Thymus (tissue), 11 donors: Measurements from ENCODE around the gene SNCAIP. TPM values are rescaled to one million over a fixed set of nuclear protein-coding genes. Genes with fewer than 3 reads are reported as not detected.

Source experiments
- DNase-seq, 9 donors: peaks; one replicate each; pipeline ENCODE4 v3.0.0-alpha.2; 2013; ENCODE audit warnings: low spot score in 9 of 9, low read depth in 6 of 9, missing footprints in 1 of 9
- H3K27ac ChIP-seq, 2 donors: one replicate each; pipeline ENCODE4 v1.5.1; 2013; ENCODE audit warnings: control low read depth in 1 of 2, low read depth in 1 of 2, low read length in 1 of 2, mild to moderate bottlenecking in 1 of 2, moderate library complexity in 1 of 2
- H3K27me3 ChIP-seq, 2 donors: one replicate each; pipeline ENCODE4 v1.5.1; 2013; ENCODE audit warnings: low read length in 1 of 2; ENCODE audit not compliant: control insufficient read depth in 2 of 2, insufficient read depth in 1 of 2
- H3K36me3 ChIP-seq, 2 donors: one replicate each; pipeline ENCODE4 v1.5.1; 2013; ENCODE audit warnings: low read length in 1 of 2, mild to moderate bottlenecking in 1 of 2, moderate library complexity in 1 of 2; ENCODE audit not compliant: control insufficient read depth in 2 of 2, insufficient read depth in 2 of 2
- H3K4me1 ChIP-seq, 2 donors: one replicate each; pipeline ENCODE4 v1.5.1; 2013; ENCODE audit warnings: low read length in 2 of 2; ENCODE audit not compliant: control insufficient read depth in 2 of 2, insufficient read depth in 2 of 2
- H3K4me3 ChIP-seq, 2 donors: one replicate each; pipeline ENCODE4 v1.5.1; 2013; ENCODE audit warnings: low read length in 2 of 2, control low read depth in 1 of 2, mild to moderate bottlenecking in 1 of 2
- H3K9me3 ChIP-seq, 2 donors: one replicate each; pipeline ENCODE4 v1.5.1; 2013; ENCODE audit warnings: low read length in 1 of 2, mild to moderate bottlenecking in 1 of 2; ENCODE audit not compliant: control insufficient read depth in 2 of 2, insufficient read depth in 1 of 2
- WGBS: extraction: QIAGEN DNeasy Blood & Tissue Kit; methylation state at CpG from one replicate; pipeline ENCODE4 v1.1.7; 2013; 5-methylcytosine and 5-hydroxymethylcytosine counted together
- polyA plus RNA-seq: library from polyadenylated mRNA; stranded (reverse); fragments of 200-250 nt; gene quantifications from one replicate; pipeline ENCODE4 v1.2.3, GENCODE V29; 2013
- total RNA-seq: library from RNA; stranded (reverse); fragments of 120-200 nt; gene quantifications from one replicate; pipeline ENCODE4 v1.2.4, GENCODE V29; 2013
- donor health status: healthy.

The SNCAIP gene
- total and polyA plus RNA-seq, 2 donors, result 5.2 to 7.4 TPM

DNA sequence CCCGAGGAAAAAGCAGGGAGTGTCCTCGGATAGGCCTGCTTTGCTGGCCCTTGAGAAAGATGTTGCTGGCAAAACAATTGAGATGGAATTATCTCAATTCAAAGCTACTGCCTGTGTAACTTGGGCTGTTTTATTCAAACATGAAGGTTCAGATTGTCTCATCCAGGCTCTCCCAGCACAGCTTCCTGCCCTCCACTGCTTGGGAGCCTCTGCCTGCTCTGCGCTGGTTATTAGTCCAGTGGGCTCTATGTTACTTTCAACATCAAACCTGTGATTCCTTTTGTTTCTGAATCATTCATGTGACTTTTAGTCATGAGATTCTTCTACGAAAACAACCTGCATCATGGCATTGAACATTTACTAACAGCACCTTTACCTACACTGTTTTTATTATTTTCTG, 123.2 kb downstream of the SNCAIP start:
- DNase-seq, result no peak
- WGBS, result 94% methylated on average over 4 of the region's 4 CpGs
- H3K27me3 ChIP-seq, result no peaks in the 10 kb centered on the region

DNA sequence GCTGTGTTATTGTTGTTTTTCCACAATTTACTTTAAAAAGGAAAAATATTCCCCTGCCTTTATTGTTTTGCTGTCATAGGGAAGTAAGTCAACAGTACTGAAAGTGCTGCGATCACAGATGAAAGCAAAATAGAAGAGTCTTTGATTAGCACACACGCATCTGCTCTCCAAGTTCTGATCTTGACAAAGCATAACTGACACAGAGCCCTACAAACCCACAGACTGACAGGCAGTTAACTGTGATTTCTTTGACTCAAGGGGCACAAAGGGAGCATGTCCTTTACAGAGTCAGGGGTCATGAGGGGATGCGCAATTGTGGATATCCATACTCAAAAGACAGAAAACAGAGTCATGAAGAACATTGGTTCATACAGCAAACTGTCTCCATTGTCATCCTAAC, 123.7 kb downstream of the SNCAIP start:
- DNase-seq, result peak in 2 of 9 donors; percentile 17 to 27
- H3K4me3 ChIP-seq, result no peak overlapping the region
- WGBS, result 96% methylated on average over 3 of the region's 3 CpGs
- H3K4me1 ChIP-seq, result no peaks in the 10 kb centered on the region
- H3K9me3 ChIP-seq, result no peaks in the 10 kb centered on the region
- no peak overlapping the region for H3K27ac ChIP-seq
- no peaks in the 10 kb centered on the region for H3K27me3 ChIP-seq
- H3K36me3 ChIP-seq, result no peaks in the 10 kb centered on the region

More for the DNA sequence above, 123.2 kb downstream of the SNCAIP start:
- Histone ChIP-seq H3K9me3 (no peaks in the 10 kb centered on the region), H3K4me3 (no peak overlapping the region), H3K27ac (no peak overlapping the region), H3K36me3 (no peaks in the 10 kb centered on the region), H3K4me1 (no peaks in the 10 kb centered on the region)

DNA sequence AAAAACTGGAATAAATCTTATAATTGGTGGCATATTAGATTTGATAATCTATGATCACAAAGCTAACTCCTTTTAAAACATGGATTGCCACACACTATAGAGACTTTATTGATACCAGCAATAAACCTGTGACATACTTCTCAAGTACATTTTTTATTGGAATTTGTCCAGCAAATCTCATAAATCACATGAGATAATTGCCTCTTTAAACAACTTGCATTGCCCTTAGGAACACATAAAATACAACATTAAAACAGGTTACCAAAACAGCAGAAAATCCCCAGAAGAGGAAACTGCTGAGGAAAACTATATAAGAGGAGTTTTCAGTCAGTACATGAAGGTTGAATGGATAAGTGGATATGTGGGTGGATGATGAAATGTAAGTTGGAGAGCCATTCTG, 124.6 kb downstream of the SNCAIP start:
- Histone ChIP-seq H3K4me1 (no peaks in the 10 kb centered on the region), H3K27me3 (no peaks in the 10 kb centered on the region)

GRCh38 chr5:122439645-122440044, 127.6 kb downstream of the SNCAIP start:
- Histone ChIP-seq H3K4me3 (no peak overlapping the region), H3K9me3 (no peaks in the 10 kb centered on the region), H3K4me1 (no peaks in the 10 kb centered on the region), H3K36me3 (no peaks in the 10 kb centered on the region), H3K27me3 (no peaks in the 10 kb centered on the region), H3K27ac (no peak overlapping the region)
- 93% methylated on average over 1 of the region's 1 CpG for WGBS
- DNase-seq, result no peak

More for the DNA sequence above, 124.6 kb downstream of the SNCAIP start:
- H3K36me3 ChIP-seq, result no peaks in the 10 kb centered on the region
- H3K9me3 ChIP-seq, result no peaks in the 10 kb centered on the region
- no peak for DNase-seq
- no peak overlapping the region for H3K4me3 ChIP-seq
- no peak overlapping the region for H3K27ac ChIP-seq

DNA sequence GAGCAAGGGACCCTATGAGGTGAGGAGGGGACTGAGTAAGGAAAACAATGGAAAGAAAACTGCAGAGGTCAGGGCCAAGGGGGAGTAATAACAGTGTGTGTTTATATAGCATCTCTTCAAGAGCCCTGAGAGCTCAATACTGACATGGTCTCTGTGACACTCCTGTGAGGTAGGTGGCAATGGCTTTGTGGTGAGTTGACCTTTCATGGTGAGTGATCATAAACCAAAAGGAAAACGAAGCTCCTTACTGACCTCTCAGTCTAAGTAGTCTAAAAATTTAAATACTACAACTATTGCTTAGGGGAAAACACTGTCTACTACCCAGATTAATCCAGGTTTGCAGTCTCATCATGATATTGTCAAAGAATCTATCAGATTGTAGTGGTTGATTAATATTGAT, 130.9 kb downstream of the SNCAIP start:
- no peak for DNase-seq
- no peak overlapping the region for H3K4me3 ChIP-seq
- 76% methylated on average over 1 of the region's 1 CpG for WGBS

GRCh38 chr5:122444411-122444810, 132.4 kb downstream of the SNCAIP start:
- Histone ChIP-seq H3K9me3 (no peaks in the 10 kb centered on the region), H3K27ac (no peak overlapping the region), H3K27me3 (no peaks in the 10 kb centered on the region), H3K36me3 (no peaks in the 10 kb centered on the region), H3K4me1 (no peaks in the 10 kb centered on the region), H3K4me3 (no peak overlapping the region)
- 94% methylated on average over 5 of the region's 5 CpGs for WGBS
- no peak for DNase-seq

More for the DNA sequence above, 130.9 kb downstream of the SNCAIP start:
- no peak overlapping the region for H3K27ac ChIP-seq
- no peaks in the 10 kb centered on the region for H3K27me3 ChIP-seq
- no peaks in the 10 kb centered on the region for H3K4me1 ChIP-seq
- H3K9me3 ChIP-seq, result no peaks in the 10 kb centered on the region
- H3K36me3 ChIP-seq, result no peaks in the 10 kb centered on the region

DNA sequence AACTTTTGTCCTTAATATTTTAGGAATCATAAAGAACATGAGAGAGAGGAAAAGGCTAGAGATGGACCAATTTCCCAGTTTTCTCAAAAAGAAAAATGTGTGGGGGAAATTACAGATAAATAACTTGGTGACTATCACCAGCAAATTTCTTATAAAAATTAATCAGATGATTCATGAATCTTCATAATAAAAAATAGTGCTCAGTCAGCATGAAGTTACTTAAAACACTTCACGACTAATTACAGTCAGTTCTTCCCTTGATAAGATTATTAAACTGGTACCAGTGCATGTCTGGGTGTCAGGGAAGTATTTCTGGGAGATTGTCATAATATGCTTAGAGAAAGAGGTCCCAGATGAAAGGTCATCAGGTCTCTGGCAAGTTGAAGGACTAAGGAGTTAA, 133.0 kb downstream of the SNCAIP start:
- WGBS, result 91% methylated on average over 1 of the region's 1 CpG
- H3K9me3 ChIP-seq, result no peaks in the 10 kb centered on the region
- H3K27ac ChIP-seq, result no peak overlapping the region
- H3K36me3 ChIP-seq, result no peaks in the 10 kb centered on the region
- no peaks in the 10 kb centered on the region for H3K27me3 ChIP-seq
- DNase-seq, result no peak
- H3K4me3 ChIP-seq, result no peak overlapping the region
- H3K4me1 ChIP-seq, result no peaks in the 10 kb centered on the region

- no peaks in the 10 kb centered on the region for H3K27me3 ChIP-seq
- 94% methylated on average over 3 of the region's 3 CpGs for WGBS
- H3K9me3 ChIP-seq, result no peaks in the 10 kb centered on the region
- H3K36me3 ChIP-seq, result no peaks in the 10 kb centered on the region
- no peak overlapping the region for H3K27ac ChIP-seq
- DNase-seq, result no peak
- H3K4me3 ChIP-seq, result no peak overlapping the region
- H3K4me1 ChIP-seq, result no peaks in the 10 kb centered on the region
Measured at GRCh38 chr5:122447072-122447471, 135.0 kb downstream of the SNCAIP start.

- Histone ChIP-seq H3K4me1 (no peaks in the 10 kb centered on the region), H3K9me3 (no peaks in the 10 kb centered on the region), H3K27me3 (no peaks in the 10 kb centered on the region), H3K36me3 (no peaks in the 10 kb centered on the region), H3K4me3 (no peak overlapping the region), H3K27ac (no peak overlapping the region)
- WGBS, result 90% methylated on average over 3 of the region's 3 CpGs
- no peak for DNase-seq
Measured at GRCh38 chr5:122447879-122448278, 135.8 kb downstream of the SNCAIP start.

GRCh38 chr5:122454541-122454940, 142.5 kb downstream of the SNCAIP start:
- no peaks in the 10 kb centered on the region for H3K36me3 ChIP-seq
- H3K27ac ChIP-seq, result no peak overlapping the region
- H3K9me3 ChIP-seq, result no peaks in the 10 kb centered on the region
- no peaks in the 10 kb centered on the region for H3K4me1 ChIP-seq
- no peak overlapping the region for H3K4me3 ChIP-seq
- no peaks in the 10 kb centered on the region for H3K27me3 ChIP-seq
- DNase-seq, result no peak
